IPS-18a (cell line): ENCODE measurements around the gene NME2.
A peak's percentile ranks its signal among the peaks of the same experiment; 100 is the strongest.

ENCODE experiments used
- H3K27ac ChIP-seq: one replicate; pipeline ENCODE4 v1.5.1; 2013; ENCODE audit warnings: low read length
- H3K27me3 ChIP-seq: one replicate; pipeline ENCODE4 v1.6.1; 2013; ENCODE audit warnings: mild to moderate bottlenecking, low read length; ENCODE audit not compliant: control insufficient read depth, insufficient read depth
- H3K36me3 ChIP-seq: one replicate; pipeline ENCODE4 v1.6.1; 2013; ENCODE audit warnings: low read depth, low read length; ENCODE audit not compliant: control insufficient read depth
- H3K4me1 ChIP-seq: one replicate; pipeline ENCODE4 v1.6.1; 2013; ENCODE audit warnings: low read depth, low read length; ENCODE audit not compliant: control insufficient read depth
- H3K4me3 ChIP-seq: one replicate; pipeline ENCODE4 v1.5.1; 2013; ENCODE audit warnings: low read length
- H3K9ac ChIP-seq: one replicate; pipeline ENCODE4 v1.6.1; 2013; ENCODE audit warnings: mild to moderate bottlenecking, low read length, moderate library complexity
- H3K9me3 ChIP-seq: one replicate; pipeline ENCODE4 v1.6.1; 2013; ENCODE audit warnings: low read depth, low read length; ENCODE audit not compliant: control insufficient read depth

Gene NME2

GRCh38 chr17:51132964-51133319, 33.3 kb upstream of the NME2 start:
- no peaks in the 10 kb centered on the region for H3K36me3 ChIP-seq
- H3K27me3 ChIP-seq, result no peaks in the 10 kb centered on the region
- H3K9me3 ChIP-seq, result no peaks in the 10 kb centered on the region
- no peaks in the 10 kb centered on the region for H3K4me1 ChIP-seq
- no peak overlapping the region for H3K4me3 ChIP-seq
- no peak overlapping the region for H3K9ac ChIP-seq
- H3K27ac ChIP-seq, result no peak overlapping the region

GRCh38 chr17:51133365-51133764, 32.8 kb upstream of the NME2 start:
- Histone ChIP-seq H3K9ac (no peak overlapping the region), H3K27ac (no peak overlapping the region), H3K9me3 (no peaks in the 10 kb centered on the region), H3K4me3 (no peak overlapping the region), H3K4me1 (no peaks in the 10 kb centered on the region), H3K36me3 (no peaks in the 10 kb centered on the region), H3K27me3 (no peaks in the 10 kb centered on the region)

GRCh38 chr17:51135956-51136355, 30.3 kb upstream of the NME2 start:
- Histone ChIP-seq H3K27me3 (no peaks in the 10 kb centered on the region), H3K27ac (no peak overlapping the region), H3K4me3 (no peak overlapping the region), H3K36me3 (no peaks in the 10 kb centered on the region), H3K4me1 (no peaks in the 10 kb centered on the region), H3K9ac (no peak overlapping the region), H3K9me3 (no peaks in the 10 kb centered on the region)

- H3K9me3 ChIP-seq, result no peaks in the 10 kb centered on the region
- H3K4me1 ChIP-seq, result no peaks in the 10 kb centered on the region
- no peaks in the 10 kb centered on the region for H3K27me3 ChIP-seq
- no peaks in the 10 kb centered on the region for H3K36me3 ChIP-seq
- no peak overlapping the region for H3K9ac ChIP-seq
- no peak overlapping the region for H3K4me3 ChIP-seq
- no peak overlapping the region for H3K27ac ChIP-seq
Observed at GRCh38 chr17:51142597-51142996, 23.6 kb upstream of the NME2 start.

- Histone ChIP-seq H3K4me1 (no peaks in the 10 kb centered on the region), H3K9me3 (no peaks in the 10 kb centered on the region), H3K36me3 (no peaks in the 10 kb centered on the region), H3K9ac (no peak overlapping the region), H3K27me3 (no peaks in the 10 kb centered on the region), H3K27ac (no peak overlapping the region), H3K4me3 (no peak overlapping the region)
Observed at GRCh38 chr17:51144266-51145022, 21.8 kb upstream of the NME2 start.

GRCh38 chr17:51147650-51148049, 18.6 kb upstream of the NME2 start:
- H3K27me3 ChIP-seq, result no peaks in the 10 kb centered on the region
- no peak overlapping the region for H3K4me3 ChIP-seq
- no peak overlapping the region for H3K27ac ChIP-seq
- H3K4me1 ChIP-seq, result no peaks in the 10 kb centered on the region
- H3K9ac ChIP-seq, result no peak overlapping the region
- no peaks in the 10 kb centered on the region for H3K9me3 ChIP-seq
- H3K36me3 ChIP-seq, result no peaks in the 10 kb centered on the region

GRCh38 chr17:51149163-51149562, 17.0 kb upstream of the NME2 start:
- H3K4me3 ChIP-seq, result no peak overlapping the region
- no peaks in the 10 kb centered on the region for H3K27me3 ChIP-seq
- H3K36me3 ChIP-seq, result no peaks in the 10 kb centered on the region
- H3K9me3 ChIP-seq, result no peaks in the 10 kb centered on the region
- no peaks in the 10 kb centered on the region for H3K4me1 ChIP-seq
- H3K27ac ChIP-seq, result no peak overlapping the region
- no peak overlapping the region for H3K9ac ChIP-seq

GRCh38 chr17:51150932-51151331, 15.3 kb upstream of the NME2 start:
- no peaks in the 10 kb centered on the region for H3K27me3 ChIP-seq
- H3K9ac ChIP-seq, result no peak overlapping the region
- H3K27ac ChIP-seq, result no peak overlapping the region
- no peaks in the 10 kb centered on the region for H3K9me3 ChIP-seq
- peaks cover 6% of the 10 kb centered on the region for H3K36me3 ChIP-seq
- no peak overlapping the region for H3K4me3 ChIP-seq
- H3K4me1 ChIP-seq, result peaks cover 4% of the 10 kb centered on the region

GRCh38 chr17:51152766-51153209, 13.4 kb upstream of the NME2 start:
- Histone ChIP-seq H3K36me3 (peaks cover 18% of the 10 kb centered on the region), H3K4me3 (peak overlapping the region; percentile 96), H3K4me1 (peaks cover 4% of the 10 kb centered on the region), H3K9ac (peak overlapping the region; percentile 95), H3K27ac (peak overlapping the region; percentile 65), H3K9me3 (no peaks in the 10 kb centered on the region), H3K27me3 (no peaks in the 10 kb centered on the region)

- Histone ChIP-seq H3K36me3 (peaks cover 18% of the 10 kb centered on the region), H3K4me1 (peaks cover 4% of the 10 kb centered on the region), H3K9me3 (no peaks in the 10 kb centered on the region), H3K9ac (peak within 1 kb of the TSS; percentile 95), H3K4me3 (peak within 1 kb of the TSS; percentile 96), H3K27me3 (no peaks in the 10 kb centered on the region), H3K27ac (peak within 1 kb of the TSS; percentile 87)
Observed at GRCh38 chr17:51153210-51154072, 12.8 kb upstream of the NME2 start, which contains the start of gene NME1. Gene NME1, plus strand, starts transcription at chr17:51153559. Its CDS starts 2,096 bp downstream, at chr17:51155655.

- H3K36me3 ChIP-seq, result peaks cover 24% of the 10 kb centered on the region
- H3K4me1 ChIP-seq, result peaks cover 4% of the 10 kb centered on the region
- H3K27me3 ChIP-seq, result no peaks in the 10 kb centered on the region
- H3K4me3 ChIP-seq, result peak overlapping the region; percentile 96
- H3K9ac ChIP-seq, result peak overlapping the region; percentile 95
- no peaks in the 10 kb centered on the region for H3K9me3 ChIP-seq
- H3K27ac ChIP-seq, result peak overlapping the region; percentile 87
Observed at GRCh38 chr17:51154176-51154575, 12.0 kb upstream of the NME2 start.
